ENCODE results near the gene PSTK.

PSTK gene

GRCh38 chr10:123019941-123020703 is 39.9 kb downstream of the PSTK start:
- DNase-seq (ENCODE audit: low spot score), result no peak

GRCh38 chr10:123021517-123021916 is 41.3 kb downstream of the PSTK start:
- DNase-seq (ENCODE audit: low spot score), result no peak

GRCh38 chr10:123024540-123024939 is 44.3 kb downstream of the PSTK start:
- DNase-seq (ENCODE audit: low spot score), result no peak

- no peak for DNase-seq (ENCODE audit: low spot score)
These were observed 46.1 kb downstream of the PSTK start for GRCh38 chr10:123026302-123026701.

- DNase-seq (ENCODE audit: low spot score), result no peak
These were observed 47.7 kb downstream of the PSTK start for GRCh38 chr10:123027861-123028260.

- no peak for DNase-seq (ENCODE audit: low spot score)
These were observed 50.9 kb downstream of the PSTK start for GRCh38 chr10:123031124-123031523.

GRCh38 chr10:123034332-123034731 is 54.1 kb downstream of the PSTK start:
- DNase-seq (ENCODE audit: low spot score), result no peak

GRCh38 chr10:123035467-123036086 is 55.4 kb downstream of the PSTK start:
- DNase-seq (ENCODE audit: low spot score), result no peak

- DNase-seq (ENCODE audit: low spot score), result no peak
These were observed 58.8 kb downstream of the PSTK start for GRCh38 chr10:123038782-123039631.

GRCh38 chr10:123039632-123039930 is 59.4 kb downstream of the PSTK start:
- DNase-seq (ENCODE audit: low spot score), result no peak

All from GM03348 (cell line).